ENCODE results near the gene ZNF292. TPM values are rescaled to one million over a fixed set of nuclear protein-coding genes. Genes with fewer than 3 reads are reported as not detected.
"Not testable (repeated sequence)": the region's sequence is repeated elsewhere in the genome, so short reads cannot be mapped to it uniquely, and the experiment has no call there.

ZNF292 gene
- total RNA-seq, 1 donor from 2014 or later: 89.9 TPM

- H3K27ac Mint-ChIP-seq (ENCODE audit: unreplicated experiment): no peak overlapping the region
- no peaks in the 10 kb centered on the region for H3K36me3 Mint-ChIP-seq (ENCODE audit: unreplicated experiment)
- no peak overlapping the region for H3K4me3 Mint-ChIP-seq (ENCODE audit: unreplicated experiment)
- H3K4me1 Mint-ChIP-seq (ENCODE audit: low read depth, unreplicated experiment): no peaks in the 10 kb centered on the region
- no peaks in the 10 kb centered on the region for H3K27me3 Mint-ChIP-seq (ENCODE audit: unreplicated experiment)
- no peaks in the 10 kb centered on the region for H3K9me3 Mint-ChIP-seq (ENCODE audit: unreplicated experiment)
- no peak for TF ChIP-seq CTCF (IDR thresholded peaks at IDR 0.05; ENCODE audit: partially characterized antibody, unreplicated experiment)
- DNase-seq: no peak
These were observed 134.2 kb downstream of the ZNF292 start for GRCh38 chr6:87289571-87289970.

GRCh38 chr6:87291883-87292282 lies 136.5 kb downstream of the ZNF292 start:
- Mint-ChIP-seq H3K27me3 (ENCODE audit: unreplicated experiment) (peaks cover 3% of the 10 kb centered on the region), H3K27ac (ENCODE audit: unreplicated experiment) (no peak overlapping the region), H3K4me3 (ENCODE audit: unreplicated experiment) (no peak overlapping the region), H3K9me3 (ENCODE audit: unreplicated experiment) (no peaks in the 10 kb centered on the region), H3K4me1 (ENCODE audit: low read depth, unreplicated experiment) (no peaks in the 10 kb centered on the region), H3K36me3 (ENCODE audit: unreplicated experiment) (no peaks in the 10 kb centered on the region)
- TF ChIP-seq CTCF (IDR thresholded peaks at IDR 0.05; ENCODE audit: partially characterized antibody, unreplicated experiment): no peak
- DNase-seq: no peak

- Mint-ChIP-seq H3K4me3 (ENCODE audit: unreplicated experiment) (no peak overlapping the region), H3K4me1 (ENCODE audit: low read depth, unreplicated experiment) (no peaks in the 10 kb centered on the region), H3K36me3 (ENCODE audit: unreplicated experiment) (no peaks in the 10 kb centered on the region), H3K9me3 (ENCODE audit: unreplicated experiment) (no peaks in the 10 kb centered on the region), H3K27me3 (ENCODE audit: unreplicated experiment) (peaks cover 3% of the 10 kb centered on the region), H3K27ac (ENCODE audit: unreplicated experiment) (no peak overlapping the region)
- no peak for TF ChIP-seq CTCF (IDR thresholded peaks at IDR 0.05; ENCODE audit: partially characterized antibody, unreplicated experiment)
- no peak for DNase-seq
These were observed 138.2 kb downstream of the ZNF292 start for GRCh38 chr6:87293526-87293925.

- peaks cover 3% of the 10 kb centered on the region for H3K27me3 Mint-ChIP-seq (ENCODE audit: unreplicated experiment)
- H3K4me1 Mint-ChIP-seq (ENCODE audit: low read depth, unreplicated experiment): no peaks in the 10 kb centered on the region
- H3K9me3 Mint-ChIP-seq (ENCODE audit: unreplicated experiment): peaks cover 4% of the 10 kb centered on the region
- no peak for DNase-seq
- no peak for TF ChIP-seq CTCF (IDR thresholded peaks at IDR 0.05; ENCODE audit: partially characterized antibody, unreplicated experiment)
- H3K36me3 Mint-ChIP-seq (ENCODE audit: unreplicated experiment): no peaks in the 10 kb centered on the region
- no peak overlapping the region for H3K27ac Mint-ChIP-seq (ENCODE audit: unreplicated experiment)
- no peak overlapping the region for H3K4me3 Mint-ChIP-seq (ENCODE audit: unreplicated experiment)
These were observed 141.8 kb downstream of the ZNF292 start for GRCh38 chr6:87297119-87297518.

- H3K4me3 Mint-ChIP-seq (ENCODE audit: unreplicated experiment); DNase-seq: not testable (repeated sequence)
These were observed 145.9 kb downstream of the ZNF292 start for GRCh38 chr6:87301277-87301676.

GRCh38 chr6:87308970-87309369 lies 153.6 kb downstream of the ZNF292 start:
- no peak overlapping the region for H3K4me3 Mint-ChIP-seq (ENCODE audit: unreplicated experiment)
- no peak for DNase-seq
- no peak for TF ChIP-seq CTCF (IDR thresholded peaks at IDR 0.05; ENCODE audit: partially characterized antibody, unreplicated experiment)
- no peak overlapping the region for H3K27ac Mint-ChIP-seq (ENCODE audit: unreplicated experiment)
- no peaks in the 10 kb centered on the region for H3K9me3 Mint-ChIP-seq (ENCODE audit: unreplicated experiment)
- peaks cover under 1% of the 10 kb centered on the region for H3K36me3 Mint-ChIP-seq (ENCODE audit: unreplicated experiment)
- H3K4me1 Mint-ChIP-seq (ENCODE audit: low read depth, unreplicated experiment): no peaks in the 10 kb centered on the region
- H3K27me3 Mint-ChIP-seq (ENCODE audit: unreplicated experiment): no peaks in the 10 kb centered on the region

More at GRCh38 chr6:87301277-87301676, 145.9 kb downstream of the ZNF292 start:
- H3K27ac Mint-ChIP-seq (ENCODE audit: unreplicated experiment); H3K9me3 Mint-ChIP-seq (ENCODE audit: unreplicated experiment); H3K4me1 Mint-ChIP-seq (ENCODE audit: low read depth, unreplicated experiment); H3K27me3 Mint-ChIP-seq (ENCODE audit: unreplicated experiment); H3K36me3 Mint-ChIP-seq (ENCODE audit: unreplicated experiment): not testable (repeated sequence)

Measured in glutamatergic neuron (in vitro differentiated cells).